HT-29 (cell line): ENCODE measurements around the gene IP6K2. TPM values are rescaled to one million over a fixed set of nuclear protein-coding genes. Genes with fewer than 3 reads are reported as not detected.

Experiments
- DNase-seq: peaks from one replicate; pipeline ENCODE4 v3.0.0-alpha.2; 2015; ENCODE audit warnings: low spot score
- small RNA-seq: library from RNA; depleted of rRNA; stranded (forward); fragments of <200 nt; gene quantifications from one replicate; pipeline ENCODE3, GENCODE V24; 2014
- total RNA-seq: library from RNA; depleted of rRNA; stranded (reverse); fragments of >200 nt; shearing (Covaris generic); gene quantifications from 2 replicates; pipeline ENCODE4 v1.2.3, GENCODE V29; 2014; rRNA removed

Gene IP6K2
- total RNA-seq, 1 experiment from 2014 or later: 46.8 TPM

GRCh38 chr3:48641396-48641795, 75.6 kb downstream of the IP6K2 start:
- no peak for DNase-seq

GRCh38 chr3:48639944-48640606, 76.9 kb downstream of the IP6K2 start:
- DNase-seq: no peak

Small RNAs within 50 kb of the gene (small RNA-seq; reads per million reads assigned to genes)
- gene AC141002.1: not detected

Other genes starting within 250 kb of the IP6K2 start
- 83.6 and 85.4 TPM in 2 replicates for gene SHISA5, start 213.0 kb downstream of the IP6K2 start, total RNA-seq
- 2.0 and 5.0 TPM in 2 replicates for gene PFKFB4, start 160.4 kb downstream of the IP6K2 start, total RNA-seq
- not detected in 2 replicates for gene UCN2, start 153.4 kb downstream of the IP6K2 start, total RNA-seq
- 0.10 and 0.31 TPM in 2 replicates for gene COL7A1, start 121.9 kb downstream of the IP6K2 start, total RNA-seq
- gene UQCRC1, start 107.6 kb downstream of the IP6K2 start, total RNA-seq: 210 and 212 TPM in 2 replicates
- not detected in 2 replicates for gene TMEM89, start 95.5 kb downstream of the IP6K2 start, total RNA-seq
- gene SLC26A6, start 81.8 kb downstream of the IP6K2 start, total RNA-seq: 28.3 and 32.1 TPM in 2 replicates
- 9.9 and 12.5 TPM in 2 replicates for gene CELSR3, start 54.3 kb downstream of the IP6K2 start, total RNA-seq
- 33.8 and 42.8 TPM in 2 replicates for gene NCKIPSD, start 31.3 kb downstream of the IP6K2 start, total RNA-seq
- gene PRKAR2A, start 130.7 kb upstream of the IP6K2 start, total RNA-seq: 54.9 and 56.2 TPM in 2 replicates
- gene SLC25A20, start 181.7 kb upstream of the IP6K2 start, total RNA-seq: 9.1 and 11.3 TPM in 2 replicates
- gene ARIH2, start 201.6 kb upstream of the IP6K2 start, total RNA-seq: 48.0 and 58.7 TPM in 2 replicates